CD14-positive monocyte (primary cell): ENCODE results near the gene ERBB4. TPM values are rescaled to one million over a fixed set of nuclear protein-coding genes. Genes with fewer than 3 reads are reported as not detected.

Experiments used
- DNase-seq, 3 donors: peaks; one replicate each; pipeline ENCODE4 v3.0.0-alpha.2; 2011 to 2022
- H2AFZ ChIP-seq: 2 replicates; pipeline ENCODE4 v1.6.0; 2012; ENCODE audit warnings: mild to moderate bottlenecking, low read depth, low read length, inconsistent platforms; ENCODE audit not compliant: insufficient read depth, poor library complexity, severe bottlenecking
- H3K27ac ChIP-seq, 2 donors: 1 replicate in 1 of 2; 2 replicates in 1 of 2; pipeline ENCODE4 v1.5.1; 2012 to 2013; ENCODE audit warnings: low read length in 2 of 2, control low read depth in 1 of 2, inconsistent platforms in 1 of 2, low read depth in 1 of 2, mild to moderate bottlenecking in 1 of 2
- H3K27me3 ChIP-seq, 2 donors: one replicate each; pipeline versions ENCODE4 v1.6.0 to v1.6.1; 2011 to 2013; ENCODE audit warnings: low read length in 2 of 2; ENCODE audit not compliant: control insufficient read depth in 2 of 2, insufficient read depth in 2 of 2
- H3K36me3 ChIP-seq, 2 donors: replicated peaks in 1 of 2; 1 replicate in 1 of 2; 2 replicates in 1 of 2; pipeline versions ENCODE4 v1.5.1 to v1.6.1; 2012 to 2013; ENCODE audit warnings: low read length in 2 of 2, control low read depth in 1 of 2, inconsistent platforms in 1 of 2, mild to moderate bottlenecking in 1 of 2; ENCODE audit not compliant: insufficient read depth in 2 of 2, control insufficient read depth in 1 of 2
- H3K4me1 ChIP-seq, 2 donors: 1 replicate in 1 of 2; 2 replicates in 1 of 2; pipeline versions ENCODE4 v1.5.1 to v1.6.1; 2012 to 2013; ENCODE audit warnings: low read length in 2 of 2, control low read depth in 1 of 2, inconsistent platforms in 1 of 2, mild to moderate bottlenecking in 1 of 2, moderate library complexity in 1 of 2; ENCODE audit not compliant: insufficient read depth in 2 of 2, control insufficient read depth in 1 of 2
- H3K4me2 ChIP-seq: replicated peaks from 2 replicates; pipeline ENCODE3; 2012; ENCODE audit warnings: low read length, moderate library complexity, mild to moderate bottlenecking; ENCODE audit not compliant: poor library complexity, severe bottlenecking; ENCODE audit errors: extremely low read depth
- H3K4me3 ChIP-seq, 3 experiments: fragments of 200-600 bp in 1 of 3; sonication (generic) in 1 of 3; replicated peaks in 1 of 3; 1 replicate in 2 of 3; 2 replicates in 1 of 3; pipeline ENCODE4 v1.5.1; 2011 to 2013; ENCODE audit warnings: low read length in 3 of 3, mild to moderate bottlenecking in 3 of 3, control low read depth in 2 of 3, low read depth in 2 of 3, inconsistent platforms in 1 of 3, moderate library complexity in 1 of 3
- H3K79me2 ChIP-seq: 2 replicates; pipeline ENCODE4 v1.6.0; 2012; ENCODE audit warnings: mild to moderate bottlenecking, control low read depth, inconsistent platforms, low read length, moderate library complexity; ENCODE audit not compliant: insufficient read depth
- H3K9ac ChIP-seq: 2 replicates; pipeline ENCODE4 v1.6.0; 2017; ENCODE audit warnings: low read length, mild to moderate bottlenecking; ENCODE audit not compliant: insufficient read depth, poor library complexity, severe bottlenecking
- H3K9me3 ChIP-seq, 2 donors: replicated peaks in 1 of 2; 1 replicate in 1 of 2; 2 replicates in 1 of 2; pipeline versions ENCODE4 v1.5.1 to v1.6.1; 2012 to 2013; ENCODE audit warnings: low read length in 2 of 2, control low read depth in 1 of 2; ENCODE audit not compliant: control insufficient read depth in 1 of 2, insufficient read depth in 1 of 2
- H4K20me1 ChIP-seq: 2 replicates; pipeline ENCODE4 v1.6.0; 2012; ENCODE audit warnings: mild to moderate bottlenecking, low read length, control low read depth, moderate library complexity; ENCODE audit not compliant: insufficient read depth
- H3K27ac Mint-ChIP-seq, 7 donors: one replicate each; pipeline ENCODE4 v1.8.0; 2020; ENCODE audit warnings: mild to moderate bottlenecking in 7 of 7, mixed read lengths in 7 of 7, moderate library complexity in 6 of 7, inconsistent platforms in 2 of 7
- H3K27me3 Mint-ChIP-seq, 3 donors: one replicate each; pipeline ENCODE4 v1.8.0; 2021 to 2022; ENCODE audit warnings: low read depth in 3 of 3, mild to moderate bottlenecking in 3 of 3, mixed read lengths in 3 of 3, moderate library complexity in 3 of 3, inconsistent platforms in 1 of 3
- H3K36me3 Mint-ChIP-seq, 2 donors: one replicate each; pipeline ENCODE4 v1.8.0; 2020; ENCODE audit warnings: mixed read lengths in 2 of 2, inconsistent platforms in 1 of 2, mild to moderate bottlenecking in 1 of 2
- H3K4me1 Mint-ChIP-seq: one replicate; pipeline ENCODE4 v1.8.0; 2020; ENCODE audit warnings: mild to moderate bottlenecking, mixed read lengths
- H3K4me3 Mint-ChIP-seq, 2 donors: one replicate each; pipeline ENCODE4 v1.8.0; 2020; ENCODE audit warnings: mild to moderate bottlenecking in 2 of 2, mixed read lengths in 2 of 2, moderate library complexity in 1 of 2
- H3K9me3 Mint-ChIP-seq, 7 donors: one replicate each; pipeline ENCODE4 v1.8.0; 2020 to 2022; ENCODE audit warnings: mixed read lengths in 7 of 7, mild to moderate bottlenecking in 6 of 7, moderate library complexity in 6 of 7, inconsistent platforms in 2 of 7
- WGBS: methylation state at CpG from one replicate; pipeline ENCODE4 v1.1.5; 2013; ENCODE audit warnings: missing lambda C conversion rate; ENCODE audit not compliant: insufficient coverage; 5-methylcytosine and 5-hydroxymethylcytosine counted together
- intact Hi-C, 2 donors: fragments of 100-400 bp; cut with micrococcal nuclease; formaldehyde crosslinking; loops; one replicate each; pipeline versions ENCODE4 v1.15.0 to v1.15.1; 2023
- polyA plus RNA-seq, 3 donors: library from polyadenylated mRNA; depleted of rRNA in 1 of 3; unstranded in 2 of 3; stranded (reverse) in 1 of 3; fragments of 300-500 nt in 2 of 3; fragments of >200 nt in 1 of 3; fragmentation: Illumina TruSeq in 2 of 3; gene quantifications; 1 replicate in 2 of 3; 2 replicates in 1 of 3; pipeline ENCODE4 v1.2.3, GENCODE V29; 2012 to 2021
- TF ChIP-seq, protein P1 (sequence below): fragments of 200-600 bp; IDR thresholded peaks from one replicate; pipeline ENCODE4 v1.8.0; 2022; ENCODE audit warnings: antibody characterized with exemption, mild to moderate bottlenecking

Gene ERBB4
- polyA plus RNA-seq, 3 donors = not detected

DNA sequence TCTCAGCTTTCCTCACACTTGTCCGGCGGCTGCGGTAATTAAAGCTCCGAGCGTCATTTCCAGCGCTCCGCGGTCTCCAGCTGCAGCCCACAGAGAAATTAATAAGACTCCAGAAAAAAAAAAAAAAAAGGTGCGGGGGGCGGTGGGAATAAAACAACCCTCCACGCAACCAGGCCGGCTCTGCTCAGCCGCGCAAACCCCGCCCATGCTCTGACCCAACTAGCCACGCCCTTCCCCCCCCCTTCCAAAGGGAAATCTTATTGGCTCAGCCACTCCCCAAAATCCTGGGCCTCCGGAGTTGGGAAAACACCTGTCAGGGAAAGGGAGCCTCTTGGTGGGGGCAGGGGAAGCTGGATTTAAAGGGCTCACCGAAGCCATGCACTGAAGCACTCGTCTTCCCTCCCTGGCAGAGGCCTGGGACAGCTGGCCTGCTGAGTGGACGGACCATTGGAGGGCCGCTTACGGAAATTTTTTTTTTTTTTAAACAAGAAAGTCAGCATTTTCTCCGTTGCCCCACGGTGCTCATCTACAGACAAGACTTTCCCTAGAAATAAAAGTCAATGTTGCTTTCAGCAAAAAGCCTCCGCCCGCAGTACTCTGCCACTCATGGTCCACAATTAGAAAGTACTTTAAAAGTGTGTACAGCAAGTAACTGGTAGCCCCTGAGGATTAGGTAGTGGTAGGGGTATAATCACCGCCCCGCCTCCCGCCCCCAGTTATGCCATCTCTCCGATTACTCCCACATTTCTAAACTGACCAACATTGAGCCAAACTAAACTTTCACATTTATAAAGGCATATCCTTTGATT lies 674 bp upstream of the ERBB4 start:
- Histone ChIP-seq H3K4me1 (peaks cover 0 to 6% of the 10 kb centered on the region in 2 donors), H3K27me3 (peaks cover 45 to 77% of the 10 kb centered on the region in 2 donors), H3K4me3 (peak overlapping the region in 1 of 3 experiments; percentile 61), H3K79me2 (no peaks in the 10 kb centered on the region), H2AFZ (peak overlapping the region; percentile 59), H3K36me3 (no peaks in the 10 kb centered on the region), H3K4me2 (peak overlapping the region; percentile 67), H3K9ac (no peak overlapping the region), H4K20me1 (no peaks in the 10 kb centered on the region), H3K27ac (no peak overlapping the region), H3K9me3 (peaks cover 0 to 16% of the 10 kb centered on the region in 2 donors)
- Mint-ChIP-seq H3K4me3 (peak overlapping the region; percentile 68 to 90), H3K9me3 (peaks cover 0 to 23% (median 15%) of the 10 kb centered on the region in 7 donors), H3K36me3 (no peaks in the 10 kb centered on the region), H3K27ac (peak overlapping the region in 1 of 7 donors; percentile 36), H3K27me3 (peaks cover 62 to 72% (median 62%) of the 10 kb centered on the region in 3 donors), H3K4me1 (peaks cover 19% of the 10 kb centered on the region)
- WGBS = 35% methylated on average over 6 of the region's 30 CpGs
- TF ChIP-seq, protein P1, sequence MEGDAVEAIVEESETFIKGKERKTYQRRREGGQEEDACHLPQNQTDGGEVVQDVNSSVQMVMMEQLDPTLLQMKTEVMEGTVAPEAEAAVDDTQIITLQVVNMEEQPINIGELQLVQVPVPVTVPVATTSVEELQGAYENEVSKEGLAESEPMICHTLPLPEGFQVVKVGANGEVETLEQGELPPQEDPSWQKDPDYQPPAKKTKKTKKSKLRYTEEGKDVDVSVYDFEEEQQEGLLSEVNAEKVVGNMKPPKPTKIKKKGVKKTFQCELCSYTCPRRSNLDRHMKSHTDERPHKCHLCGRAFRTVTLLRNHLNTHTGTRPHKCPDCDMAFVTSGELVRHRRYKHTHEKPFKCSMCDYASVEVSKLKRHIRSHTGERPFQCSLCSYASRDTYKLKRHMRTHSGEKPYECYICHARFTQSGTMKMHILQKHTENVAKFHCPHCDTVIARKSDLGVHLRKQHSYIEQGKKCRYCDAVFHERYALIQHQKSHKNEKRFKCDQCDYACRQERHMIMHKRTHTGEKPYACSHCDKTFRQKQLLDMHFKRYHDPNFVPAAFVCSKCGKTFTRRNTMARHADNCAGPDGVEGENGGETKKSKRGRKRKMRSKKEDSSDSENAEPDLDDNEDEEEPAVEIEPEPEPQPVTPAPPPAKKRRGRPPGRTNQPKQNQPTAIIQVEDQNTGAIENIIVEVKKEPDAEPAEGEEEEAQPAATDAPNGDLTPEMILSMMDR = no peak
- DNase-seq = no peak
- intact Hi-C loops = no loop called here

DNA sequence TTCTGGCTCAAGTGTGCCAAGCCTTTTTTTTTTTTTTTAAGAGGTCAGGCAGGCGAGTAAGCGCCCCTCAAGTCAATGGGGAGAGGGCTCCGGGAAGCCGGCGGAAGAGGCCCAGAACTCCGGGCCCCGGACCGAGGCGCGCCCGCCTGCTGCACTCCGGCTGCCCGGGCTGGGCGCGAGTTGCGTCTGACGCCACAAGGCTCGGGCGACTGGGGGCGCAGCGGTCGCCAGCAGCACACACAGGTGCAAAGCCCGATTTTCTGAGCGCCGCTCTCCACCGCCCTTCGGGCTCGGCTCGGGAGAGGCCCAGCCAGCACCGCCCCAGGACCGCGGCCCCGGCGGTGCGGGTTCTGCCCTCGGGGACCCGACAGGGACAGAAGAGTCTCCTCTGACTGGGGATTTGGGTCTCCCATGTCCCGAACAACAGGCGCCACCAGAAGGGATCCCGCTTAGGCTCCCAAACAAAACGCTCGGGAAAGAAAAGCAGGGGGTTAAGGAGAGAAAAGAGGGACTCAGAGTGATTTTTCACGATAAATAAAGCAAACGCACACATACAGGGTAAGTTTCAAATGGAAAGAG lies 787 bp downstream of the ERBB4 start:
- Histone ChIP-seq H2AFZ (no peak overlapping the region), H3K9me3 (peaks cover 0 to 16% of the 10 kb centered on the region in 2 donors), H3K27me3 (peaks cover 50 to 85% of the 10 kb centered on the region in 2 donors), H3K79me2 (no peaks in the 10 kb centered on the region), H3K4me2 (peak overlapping the region; percentile 67), H4K20me1 (no peaks in the 10 kb centered on the region), H3K4me1 (peaks cover 0 to 6% of the 10 kb centered on the region in 2 donors), H3K9ac (no peak overlapping the region), H3K4me3 (peak overlapping the region in 1 of 3 experiments; percentile 61), H3K27ac (no peak overlapping the region), H3K36me3 (no peaks in the 10 kb centered on the region)
- intact Hi-C loops = no loop called here
- peaks cover 0 to 23% (median 15%) of the 10 kb centered on the region in 7 donors for H3K9me3 Mint-ChIP-seq
- no peaks in the 10 kb centered on the region for H3K36me3 Mint-ChIP-seq
- no peak for DNase-seq
- H3K27ac Mint-ChIP-seq = no peak overlapping the region
- under 1% methylated on average over 36 of the region's 44 CpGs for WGBS
- peaks cover 19% of the 10 kb centered on the region for H3K4me1 Mint-ChIP-seq
- H3K27me3 Mint-ChIP-seq = peaks cover 62 to 72% (median 71%) of the 10 kb centered on the region in 3 donors
- TF ChIP-seq, protein P1 = no peak
- peak overlapping the region in 1 of 2 donors; percentile 85 for H3K4me3 Mint-ChIP-seq
